ENCODE data around the gene ING3. TPM values are rescaled to one million over a fixed set of nuclear protein-coding genes. Genes with fewer than 3 reads are reported as not detected.

Gene ING3
- total RNA-seq, 1 donor from 2014 or later = 12.7 TPM

GRCh38 chr7:120920034-120920433 is 30.5 kb upstream of the ING3 start:
- H3K36me3 ChIP-seq (ENCODE audit: control insufficient read depth, insufficient read depth, low read length) = no peaks in the 10 kb centered on the region
- no peak for DNase-seq (ENCODE audit: low read depth)
- H3K27me3 ChIP-seq (ENCODE audit: control insufficient read depth, insufficient read depth, low read length) = no peaks in the 10 kb centered on the region
- H3K4me3 ChIP-seq (ENCODE audit: low read depth, low read length) = no peak overlapping the region
- TF ChIP-seq CTCF (IDR thresholded peaks at IDR 0.05; ENCODE audit: insufficient read depth, low read length, poor library complexity, severe bottlenecking) = no peak

GRCh38 chr7:120920591-120921274 is 29.8 kb upstream of the ING3 start:
- DNase-seq (ENCODE audit: low read depth) = no peak
- Histone ChIP-seq H3K4me3 (ENCODE audit: low read depth, low read length) (no peak overlapping the region), H3K36me3 (ENCODE audit: control insufficient read depth, insufficient read depth, low read length) (no peaks in the 10 kb centered on the region), H3K27me3 (ENCODE audit: control insufficient read depth, insufficient read depth, low read length) (no peaks in the 10 kb centered on the region)
- TF ChIP-seq CTCF (IDR thresholded peaks at IDR 0.05; ENCODE audit: insufficient read depth, low read length, poor library complexity, severe bottlenecking) = no peak

- H3K36me3 ChIP-seq (ENCODE audit: control insufficient read depth, insufficient read depth, low read length) = no peaks in the 10 kb centered on the region
- DNase-seq (ENCODE audit: low read depth) = no peak
- no peak overlapping the region for H3K4me3 ChIP-seq (ENCODE audit: low read depth, low read length)
- no peaks in the 10 kb centered on the region for H3K27me3 ChIP-seq (ENCODE audit: control insufficient read depth, insufficient read depth, low read length)
- TF ChIP-seq CTCF (IDR thresholded peaks at IDR 0.05; ENCODE audit: insufficient read depth, low read length, poor library complexity, severe bottlenecking) = no peak
These were observed 25.7 kb upstream of the ING3 start for GRCh38 chr7:120924837-120925236.

- TF ChIP-seq CTCF (IDR thresholded peaks at IDR 0.05; ENCODE audit: insufficient read depth, low read length, poor library complexity, severe bottlenecking) = no peak
- Histone ChIP-seq H3K4me3 (ENCODE audit: low read depth, low read length) (no peak overlapping the region), H3K27me3 (ENCODE audit: control insufficient read depth, insufficient read depth, low read length) (no peaks in the 10 kb centered on the region), H3K36me3 (ENCODE audit: control insufficient read depth, insufficient read depth, low read length) (no peaks in the 10 kb centered on the region)
- no peak for DNase-seq (ENCODE audit: low read depth)
These were observed 25.2 kb upstream of the ING3 start for GRCh38 chr7:120925392-120925791.

GRCh38 chr7:120926943-120927346 is 23.6 kb upstream of the ING3 start:
- H3K27me3 ChIP-seq (ENCODE audit: control insufficient read depth, insufficient read depth, low read length) = no peaks in the 10 kb centered on the region
- no peak for DNase-seq (ENCODE audit: low read depth)
- H3K4me3 ChIP-seq (ENCODE audit: low read depth, low read length) = no peak overlapping the region
- no peaks in the 10 kb centered on the region for H3K36me3 ChIP-seq (ENCODE audit: control insufficient read depth, insufficient read depth, low read length)
- no peak for TF ChIP-seq CTCF (IDR thresholded peaks at IDR 0.05; ENCODE audit: insufficient read depth, low read length, poor library complexity, severe bottlenecking)

Data from kidney epithelial cell (primary cell).